ENCODE data around the gene SEMG1. TPM values are rescaled to one million over a fixed set of nuclear protein-coding genes. Genes with fewer than 3 reads are reported as not detected.
A peak's percentile ranks its signal among the peaks of the same experiment; 100 is the strongest.

The SEMG1 gene
- total RNA-seq, 1 experiment from 2014 or later, result not detected

GRCh38 chr20:45246109-45246508, 39.3 kb downstream of the SEMG1 start:
- intact Hi-C loops (cut with micrococcal nuclease), result no loop called here
- DNase-seq (ENCODE audit: unreplicated experiment), result no peak
- H3K27ac Mint-ChIP-seq (ENCODE audit: low read depth, unreplicated experiment), result no peak overlapping the region
- no peaks in the 10 kb centered on the region for H3K27me3 Mint-ChIP-seq (ENCODE audit: insufficient read depth, unreplicated experiment)
- peaks cover 30% of the 10 kb centered on the region for H3K4me1 Mint-ChIP-seq (ENCODE audit: insufficient read depth, unreplicated experiment)
- peaks cover 26% of the 10 kb centered on the region for H3K36me3 Mint-ChIP-seq (ENCODE audit: insufficient read depth, unreplicated experiment)
- POLR2A ChIA-PET, result interaction anchor here (0.7 to 1.2 kb wide), 3 partner anchors 8 to 567 kb away, joined by 3 to 4 read pairs (median 3); partner anchors contain the start of gene SLPI
- H3K4me3 Mint-ChIP-seq (ENCODE audit: unreplicated experiment), result no peak overlapping the region
- BruUV-seq (replicated peaks), result no TSS peak
- TF ChIP-seq CTCF (IDR thresholded peaks at IDR 0.05; ENCODE audit: unreplicated experiment), result no peak
- CTCF ChIA-PET, result interaction anchor here (0.5 to 0.9 kb wide), 3 partner anchors 47 to 278 kb away, joined by 3 read pairs; no protein-coding TSS in a partner anchor
- H3K9me3 Mint-ChIP-seq (ENCODE audit: unreplicated experiment), result peaks cover 7% of the 10 kb centered on the region

GRCh38 chr20:45247865-45248264, 41.0 kb downstream of the SEMG1 start:
- H3K4me3 Mint-ChIP-seq (ENCODE audit: unreplicated experiment), result no peak overlapping the region
- H3K4me1 Mint-ChIP-seq (ENCODE audit: insufficient read depth, unreplicated experiment), result peaks cover 41% of the 10 kb centered on the region
- H3K27me3 Mint-ChIP-seq (ENCODE audit: insufficient read depth, unreplicated experiment), result no peaks in the 10 kb centered on the region
- CTCF ChIA-PET, result no interaction called here
- BruUV-seq (replicated peaks), result no TSS peak
- TF ChIP-seq CTCF (IDR thresholded peaks at IDR 0.05; ENCODE audit: unreplicated experiment), result no peak
- peaks cover 7% of the 10 kb centered on the region for H3K9me3 Mint-ChIP-seq (ENCODE audit: unreplicated experiment)
- H3K27ac Mint-ChIP-seq (ENCODE audit: low read depth, unreplicated experiment), result no peak overlapping the region
- H3K36me3 Mint-ChIP-seq (ENCODE audit: insufficient read depth, unreplicated experiment), result peaks cover 36% of the 10 kb centered on the region
- intact Hi-C loops (cut with micrococcal nuclease), result no loop called here
- POLR2A ChIA-PET, result no interaction called here
- DNase-seq (ENCODE audit: unreplicated experiment), result no peak

GRCh38 chr20:45248609-45249008, 41.8 kb downstream of the SEMG1 start:
- H3K4me3 Mint-ChIP-seq (ENCODE audit: unreplicated experiment), result no peak overlapping the region
- no peak for TF ChIP-seq CTCF (IDR thresholded peaks at IDR 0.05; ENCODE audit: unreplicated experiment)
- POLR2A ChIA-PET, result interaction anchor here (0.6 to 0.7 kb wide), 2 partner anchors 87 to 121 kb away, joined by 3 to 4 read pairs; no protein-coding TSS in a partner anchor
- peaks cover 7% of the 10 kb centered on the region for H3K9me3 Mint-ChIP-seq (ENCODE audit: unreplicated experiment)
- DNase-seq (ENCODE audit: unreplicated experiment), result no peak
- no TSS peak for BruUV-seq (replicated peaks)
- CTCF ChIA-PET, result no interaction called here
- intact Hi-C loops (cut with micrococcal nuclease), result no loop called here
- H3K4me1 Mint-ChIP-seq (ENCODE audit: insufficient read depth, unreplicated experiment), result peaks cover 49% of the 10 kb centered on the region
- no peaks in the 10 kb centered on the region for H3K27me3 Mint-ChIP-seq (ENCODE audit: insufficient read depth, unreplicated experiment)
- H3K27ac Mint-ChIP-seq (ENCODE audit: low read depth, unreplicated experiment), result peak overlapping the region; percentile 12
- peaks cover 36% of the 10 kb centered on the region for H3K36me3 Mint-ChIP-seq (ENCODE audit: insufficient read depth, unreplicated experiment)

GRCh38 chr20:45251884-45252560, 45.2 kb downstream of the SEMG1 start:
- Mint-ChIP-seq H3K4me1 (ENCODE audit: insufficient read depth, unreplicated experiment) (peaks cover 69% of the 10 kb centered on the region), H3K27ac (ENCODE audit: low read depth, unreplicated experiment) (no peak overlapping the region), H3K9me3 (ENCODE audit: unreplicated experiment) (peaks cover 7% of the 10 kb centered on the region), H3K27me3 (ENCODE audit: insufficient read depth, unreplicated experiment) (no peaks in the 10 kb centered on the region), H3K4me3 (ENCODE audit: unreplicated experiment) (peak overlapping the region; percentile 79), H3K36me3 (ENCODE audit: insufficient read depth, unreplicated experiment) (peaks cover 19% of the 10 kb centered on the region)
- no peak for TF ChIP-seq CTCF (IDR thresholded peaks at IDR 0.05; ENCODE audit: unreplicated experiment)
- BruUV-seq (replicated peaks), result no TSS peak
- intact Hi-C loops (cut with micrococcal nuclease), result no loop called here
- ChIA-PET POLR2A (interaction anchor here (0.6 to 3.3 kb wide), 3 partner anchors 41 to 240 kb away, joined by 3 to 13 read pairs (median 3); partner anchors contain the start of gene PI3), CTCF (interaction anchor here (0.6 to 12.6 kb wide), 3 partner anchors 40 to 180 kb away, joined by 3 to 154 read pairs (median 3); no protein-coding TSS in a partner anchor)
- no peak for DNase-seq (ENCODE audit: unreplicated experiment)
